Smooth muscle cell (in vitro differentiated cells): ENCODE data around the gene AOAH. TPM values are rescaled to one million over a fixed set of nuclear protein-coding genes. Genes with fewer than 3 reads are reported as not detected.

Experiments
- DNase-seq: peaks from one replicate; lab custom pipeline; 2025; ENCODE audit not compliant: unreplicated experiment; lab: John Stamatoyannopoulos, UW
- H2AFZ ChIP-seq: fragments of 200-600 bp; sonication (generic); 2 replicates; pipeline ENCODE4 v1.6.0; 2016; ENCODE audit warnings: antibody characterized with exemption, low read depth, mild to moderate bottlenecking
- H3F3A ChIP-seq: fragments of 200-600 bp; sonication (generic); 2 replicates; pipeline ENCODE4 v1.6.0; 2017; ENCODE audit warnings: antibody characterized with exemption, low read depth
- H3K27ac ChIP-seq: fragments of 200-600 bp; sonication (generic); 2 replicates; pipeline ENCODE4 v1.5.1; 2016; ENCODE audit warnings: low read depth, mild to moderate bottlenecking
- H3K27me3 ChIP-seq: fragments of 200-600 bp; sonication (generic); 2 replicates; pipeline ENCODE4 v1.6.1; 2016; ENCODE audit warnings: low read depth, mild to moderate bottlenecking
- H3K36me3 ChIP-seq: fragments of 200-600 bp; sonication (generic); 2 replicates; pipeline ENCODE4 v1.5.1; 2016; ENCODE audit warnings: low read depth
- H3K4me1 ChIP-seq: fragments of 200-600 bp; sonication (generic); 2 replicates; pipeline ENCODE4 v1.5.1; 2016; ENCODE audit warnings: low read depth
- H3K4me2 ChIP-seq: fragments of 200-600 bp; sonication (generic); 2 replicates; pipeline ENCODE4 v1.6.0; 2016; ENCODE audit warnings: mild to moderate bottlenecking
- H3K4me3 ChIP-seq: fragments of 200-600 bp; sonication (generic); 2 replicates; pipeline ENCODE4 v1.5.1; 2016; ENCODE audit warnings: mild to moderate bottlenecking
- H3K79me2 ChIP-seq: fragments of 200-600 bp; sonication (generic); 2 replicates; pipeline ENCODE4 v1.6.0; 2016; ENCODE audit warnings: low read depth, mild to moderate bottlenecking
- H3K9ac ChIP-seq: fragments of 200-600 bp; sonication (generic); 2 replicates; pipeline ENCODE4 v1.6.0; 2016; ENCODE audit warnings: low read depth
- H3K9me3 ChIP-seq: fragments of 200-600 bp; sonication (generic); replicated peaks from 2 replicates; pipeline ENCODE4 v1.5.1; 2016; ENCODE audit warnings: low read depth
- H4K20me1 ChIP-seq: fragments of 200-600 bp; sonication (generic); 2 replicates; pipeline ENCODE4 v1.6.0; 2016; ENCODE audit warnings: low read depth
- CTCF ChIP-seq: fragments of 200-600 bp; sonication (generic); IDR thresholded peaks from 2 replicates; pipeline ENCODE4 v1.5.1; 2017; ENCODE audit warnings: borderline replicate concordance, mild to moderate bottlenecking, antibody characterized with exemption; ENCODE audit not compliant: insufficient read depth, poor library complexity, severe bottlenecking
- WGBS: methylation state at CpG from one replicate; pipeline ENCODE4 v1.1.7; 2016; ENCODE audit warnings: low lambda C conversion rate; 5-methylcytosine and 5-hydroxymethylcytosine counted together
- polyA plus RNA-seq: library from polyadenylated mRNA; unstranded; fragments of >200 nt; fragmentation: Nextera tagmentation; extraction: Ambion mirVana; gene quantifications from 2 replicates; pipeline ENCODE4 v1.2.1, GENCODE V29; 2016
- total RNA-seq: library from RNA; depleted of rRNA; stranded (reverse); fragments of >200 nt; gene quantifications from 2 replicates; pipeline ENCODE4 v1.2.3, GENCODE V29; 2014

AOAH gene
- total and polyA plus RNA-seq, 2 experiments from 2014 or later = not detected

- H3K9me3 ChIP-seq = no peaks in the 10 kb centered on the region
- H4K20me1 ChIP-seq = no peaks in the 10 kb centered on the region
- H3K4me3 ChIP-seq = no peak overlapping the region
- no peak overlapping the region for H3K4me2 ChIP-seq
- H3K4me1 ChIP-seq = peaks cover 5% of the 10 kb centered on the region
- no peaks in the 10 kb centered on the region for H3K27me3 ChIP-seq
- no peak overlapping the region for H3K27ac ChIP-seq
- peaks cover 2% of the 10 kb centered on the region for H3F3A ChIP-seq
- 93% methylated on average over 2 of the region's 2 CpGs for WGBS
- H3K79me2 ChIP-seq = no peaks in the 10 kb centered on the region
- DNase-seq = no peak
- H3K9ac ChIP-seq = no peak overlapping the region
- H2AFZ ChIP-seq = no peak overlapping the region
- H3K36me3 ChIP-seq = no peaks in the 10 kb centered on the region
- TF ChIP-seq CTCF = no peak
Measured at GRCh38 chr7:36752026-36752711, 27.9 kb upstream of the AOAH start.

- no peak for TF ChIP-seq CTCF
- DNase-seq = no peak
- WGBS = 93% methylated on average over 5 of the region's 5 CpGs
Measured at GRCh38 chr7:36750451-36750850, 26.2 kb upstream of the AOAH start.

GRCh38 chr7:36749282-36749960 lies 25.1 kb upstream of the AOAH start:
- Histone ChIP-seq H3K4me1 (peaks cover 5% of the 10 kb centered on the region), H3K4me3 (no peak overlapping the region), H3K9ac (no peak overlapping the region), H3K27me3 (no peaks in the 10 kb centered on the region), H2AFZ (no peak overlapping the region), H3K36me3 (no peaks in the 10 kb centered on the region), H3K79me2 (no peaks in the 10 kb centered on the region), H4K20me1 (no peaks in the 10 kb centered on the region), H3K9me3 (no peaks in the 10 kb centered on the region), H3F3A (peaks cover 2% of the 10 kb centered on the region), H3K27ac (peak overlapping the region; percentile 45), H3K4me2 (peak overlapping the region; percentile 41)
- WGBS = 49% methylated on average over 2 of the region's 2 CpGs
- DNase-seq = no peak
- no peak for TF ChIP-seq CTCF

More at GRCh38 chr7:36750451-36750850, 26.2 kb upstream of the AOAH start:
- Histone ChIP-seq H3K79me2 (no peaks in the 10 kb centered on the region), H2AFZ (no peak overlapping the region), H3K9ac (no peak overlapping the region), H3K4me2 (no peak overlapping the region), H3K36me3 (no peaks in the 10 kb centered on the region), H3K4me3 (no peak overlapping the region), H3K27me3 (no peaks in the 10 kb centered on the region), H3K27ac (no peak overlapping the region), H3K4me1 (peaks cover 5% of the 10 kb centered on the region), H4K20me1 (no peaks in the 10 kb centered on the region), H3K9me3 (no peaks in the 10 kb centered on the region), H3F3A (peaks cover 2% of the 10 kb centered on the region)
